ENCODE data around the gene TSFM. TPM values are rescaled to one million over a fixed set of nuclear protein-coding genes. Genes with fewer than 3 reads are reported as not detected.

Gene TSFM
- total RNA-seq, 2 donors from 2014 or later: 20.0 to 23.2 TPM

GRCh38 chr12:57800965-57801364 lies 18.4 kb downstream of the TSFM start:
- no peak for TF ChIP-seq CTCF (IDR thresholded peaks at IDR 0.05)
- peaks cover 80% of the 10 kb centered on the region for H3K36me3 ChIP-seq

GRCh38 chr12:57802607-57803006 lies 20.0 kb downstream of the TSFM start:
- Histone ChIP-seq H3K27me3 (no peaks in the 10 kb centered on the region), H3K9me3 (no peaks in the 10 kb centered on the region), H3K36me3 (peaks cover 81% of the 10 kb centered on the region), H3K4me3 (no peak overlapping the region), H3K27ac (no peak overlapping the region), H3K4me1 (peaks cover 0 to 8% of the 10 kb centered on the region in 2 donors)
- no peak for TF ChIP-seq CTCF (IDR thresholded peaks at IDR 0.05)
- no peak for DNase-seq (ENCODE audit: low spot score)

More at GRCh38 chr12:57800965-57801364, 18.4 kb downstream of the TSFM start:
- H3K27ac ChIP-seq: no peak overlapping the region
- DNase-seq (ENCODE audit: low spot score): no peak
- no peaks in the 10 kb centered on the region for H3K9me3 ChIP-seq
- peaks cover 0 to 8% of the 10 kb centered on the region in 2 donors for H3K4me1 ChIP-seq
- no peaks in the 10 kb centered on the region for H3K27me3 ChIP-seq
- no peak overlapping the region for H3K4me3 ChIP-seq

- TF ChIP-seq CTCF (IDR thresholded peaks at IDR 0.05): peak; percentile 64 to 89
- Histone ChIP-seq H3K36me3 (peaks cover 88% of the 10 kb centered on the region), H3K9me3 (no peaks in the 10 kb centered on the region), H3K4me1 (peaks cover 0 to 8% of the 10 kb centered on the region in 2 donors), H3K4me3 (no peak overlapping the region), H3K27ac (peak overlapping the region in 1 of 2 donors; percentile 8), H3K27me3 (no peaks in the 10 kb centered on the region)
- no peak for DNase-seq (ENCODE audit: low spot score)
Observed at GRCh38 chr12:57803319-57803893, 20.8 kb downstream of the TSFM start.

- Histone ChIP-seq H3K4me3 (no peak overlapping the region), H3K27ac (no peak overlapping the region), H3K27me3 (no peaks in the 10 kb centered on the region), H3K4me1 (peaks cover 0 to 8% of the 10 kb centered on the region in 2 donors), H3K36me3 (peaks cover 85% of the 10 kb centered on the region), H3K9me3 (no peaks in the 10 kb centered on the region)
- no peak for TF ChIP-seq CTCF (IDR thresholded peaks at IDR 0.05)
- no peak for DNase-seq (ENCODE audit: low spot score)
Observed at GRCh38 chr12:57806677-57807076, 24.1 kb downstream of the TSFM start.

- Histone ChIP-seq H3K9me3 (no peaks in the 10 kb centered on the region), H3K4me3 (no peak overlapping the region), H3K27me3 (no peaks in the 10 kb centered on the region), H3K4me1 (peaks cover 0 to 8% of the 10 kb centered on the region in 2 donors), H3K27ac (no peak overlapping the region), H3K36me3 (peaks cover 79% of the 10 kb centered on the region)
- DNase-seq (ENCODE audit: low spot score): no peak
- no peak for TF ChIP-seq CTCF (IDR thresholded peaks at IDR 0.05)
Observed at GRCh38 chr12:57807285-57807684, 24.7 kb downstream of the TSFM start.

GRCh38 chr12:57808351-57808750 lies 25.8 kb downstream of the TSFM start:
- no peak for DNase-seq (ENCODE audit: low spot score)
- H3K27me3 ChIP-seq: no peaks in the 10 kb centered on the region
- H3K36me3 ChIP-seq: peaks cover 73% of the 10 kb centered on the region
- H3K27ac ChIP-seq: no peak overlapping the region
- peaks cover 0 to 6% of the 10 kb centered on the region in 2 donors for H3K4me1 ChIP-seq
- H3K9me3 ChIP-seq: no peaks in the 10 kb centered on the region
- TF ChIP-seq CTCF (IDR thresholded peaks at IDR 0.05): no peak
- H3K4me3 ChIP-seq: no peak overlapping the region

Measured in right atrium auricular region (tissue), 2 donors.